H4 (cell line): Measurements from ENCODE around the gene SYMPK. TPM values are rescaled to one million over a fixed set of nuclear protein-coding genes. Genes with fewer than 3 reads are reported as not detected.
A peak's percentile ranks its signal among the peaks of the same experiment; 100 is the strongest.
"Not testable (repeated sequence)": the region's sequence is repeated elsewhere in the genome, so short reads cannot be mapped to it uniquely, and the experiment has no call there.

Experiments
- DNase-seq: peaks from one replicate; pipeline ENCODE4 v3.0.0-alpha.2; 2015; ENCODE audit warnings: low spot score
- total RNA-seq: library from RNA; depleted of rRNA; stranded (reverse); fragments of >200 nt; shearing (Covaris generic); gene quantifications from 2 replicates; pipeline ENCODE4 v1.2.3, GENCODE V29; 2014

SYMPK gene
- total RNA-seq, 1 experiment from 2014 or later = 17.7 TPM

- DNase-seq = peak; percentile 79
These were observed 22.8 kb upstream of the SYMPK start, which contains the start of gene IRF2BP1 for GRCh38 chr19:45885556-45886426. IRF2BP1 (minus strand) TSS chr19:45886141; CDS start chr19:45885774, 367 bp downstream.

DNA sequence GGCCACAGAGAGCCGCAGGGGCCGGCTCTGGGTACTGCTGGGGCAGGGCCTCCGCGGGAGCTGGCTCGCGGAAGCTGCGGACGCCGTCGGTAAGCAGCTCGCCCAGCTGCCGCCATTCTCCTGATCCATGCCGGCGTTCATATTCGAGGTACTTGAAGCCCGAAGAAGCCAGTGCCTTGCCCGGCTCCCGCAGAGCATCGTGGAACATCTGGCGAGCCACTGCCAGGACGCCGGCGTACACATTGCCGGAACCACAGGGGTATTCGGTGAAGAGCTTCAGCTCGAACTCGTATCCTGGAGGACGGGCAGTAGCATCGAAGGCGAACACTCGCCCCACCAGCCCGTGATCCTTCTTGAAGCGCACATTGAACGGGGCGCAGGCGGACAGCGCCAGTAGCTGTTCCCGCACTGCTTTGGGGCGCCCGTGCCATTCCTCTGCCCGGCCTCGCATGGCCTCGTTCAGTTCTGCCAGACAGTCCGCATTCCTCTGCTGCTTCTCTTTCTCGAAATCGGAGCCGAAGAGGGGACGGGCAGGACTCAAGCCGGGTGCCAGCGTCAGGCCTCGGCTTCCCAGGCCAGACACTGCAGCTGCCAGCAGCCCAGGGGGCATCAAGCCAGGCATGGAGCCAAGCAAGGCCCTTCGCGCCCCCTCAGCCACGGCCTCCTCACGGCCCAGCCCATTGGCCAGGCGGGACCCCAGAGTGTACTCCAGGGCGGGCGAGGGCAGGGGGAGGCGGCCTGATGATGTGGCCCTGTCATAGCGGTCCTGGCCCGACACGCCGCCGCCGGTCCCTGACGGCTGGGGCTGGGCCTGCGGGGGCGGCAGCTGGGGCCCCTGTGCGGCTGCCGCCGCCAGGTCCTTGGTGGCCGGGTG lies 22.0 kb upstream of the SYMPK start:
- DNase-seq = no peak

- DNase-seq = no peak
These were observed 21.1 kb upstream of the SYMPK start for GRCh38 chr19:45883881-45884681.

DNA sequence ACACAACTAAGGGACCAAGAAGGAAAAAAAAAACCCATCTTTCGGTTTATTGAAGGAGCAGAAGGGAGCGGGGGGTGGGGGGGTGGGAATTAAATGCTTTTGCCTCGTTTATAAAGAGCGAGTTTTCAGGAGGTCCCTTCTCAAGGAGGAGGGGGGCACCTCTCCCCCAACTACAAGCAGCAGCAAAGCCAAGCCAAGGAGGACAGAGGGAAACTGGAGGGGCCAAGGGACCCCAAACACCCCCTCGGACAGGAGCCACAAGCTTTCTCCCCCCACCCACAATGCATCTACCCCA lies 20.6 kb upstream of the SYMPK start:
- DNase-seq = no peak

- DNase-seq = peak; percentile 63
These were observed 20.0 kb upstream of the SYMPK start for GRCh38 chr19:45882652-45883585.

DNA sequence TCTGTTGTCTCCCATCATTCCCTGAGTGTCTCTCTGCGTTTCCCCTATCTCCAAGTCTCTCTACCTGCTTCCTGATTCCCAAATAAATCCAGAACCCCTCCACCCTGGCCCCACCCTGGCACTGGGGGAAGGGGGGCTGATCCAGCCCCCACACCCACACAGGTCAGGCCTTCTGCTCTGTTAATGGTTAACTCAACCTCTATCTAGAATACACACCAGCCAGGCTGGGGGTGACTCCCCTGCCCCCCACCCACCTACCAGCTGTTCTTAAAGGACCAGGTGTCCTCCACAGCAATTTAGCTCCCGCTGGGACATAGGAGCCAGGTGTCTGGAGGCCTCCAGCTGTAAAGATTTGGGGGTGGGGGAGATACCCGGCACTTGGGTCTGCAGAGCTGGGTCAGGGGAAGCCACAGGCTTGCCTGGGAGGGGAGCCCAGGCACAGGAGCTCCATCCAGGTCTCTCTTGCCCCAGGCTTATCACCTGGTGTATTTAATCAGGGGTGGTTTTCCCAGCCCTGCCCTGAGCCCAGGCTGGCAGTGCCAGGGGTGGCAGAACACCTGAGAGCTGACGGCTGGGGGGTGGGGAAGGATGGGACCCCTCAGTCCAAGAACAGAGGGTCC lies 19.1 kb upstream of the SYMPK start:
- DNase-seq = no peak

DNA sequence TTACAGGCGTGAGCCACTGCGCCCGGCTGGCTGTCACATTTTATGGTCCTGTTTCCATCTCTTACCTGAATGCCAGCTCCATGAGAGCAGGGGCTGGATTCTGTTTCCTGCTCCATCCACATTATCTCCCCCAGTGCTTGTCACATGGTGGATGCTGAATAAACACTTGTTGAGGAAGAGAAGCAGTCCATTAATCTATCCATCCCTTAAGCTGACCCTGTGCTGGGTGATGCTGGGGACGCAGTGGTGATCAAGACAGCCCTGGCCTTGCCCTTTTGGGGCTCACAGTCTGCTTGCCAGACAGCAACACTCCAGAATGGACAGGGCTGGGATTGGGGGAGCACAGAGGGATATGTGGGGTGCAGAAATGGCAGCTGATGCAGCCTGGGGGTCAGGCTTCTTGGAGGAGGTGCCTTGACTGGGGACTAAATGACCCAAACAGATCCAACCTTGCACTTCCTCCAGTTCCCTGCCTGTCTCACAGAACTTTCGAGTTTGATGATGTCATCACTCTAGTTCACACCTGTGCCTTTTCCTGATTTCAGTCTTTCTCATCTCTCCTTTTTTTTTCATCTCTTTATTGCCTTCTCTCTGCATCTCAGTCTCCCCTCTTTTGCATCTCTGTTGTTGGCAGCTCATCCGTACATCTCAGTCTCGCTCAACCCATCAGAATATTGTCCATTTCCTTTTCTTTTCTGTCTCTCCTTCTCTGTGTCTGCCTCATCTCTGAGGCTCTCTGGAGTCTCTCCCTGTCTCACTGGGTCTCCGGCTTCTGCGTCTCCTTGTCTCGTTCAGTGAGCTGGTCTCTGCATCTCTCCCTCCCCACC lies 18.3 kb upstream of the SYMPK start:
- DNase-seq = no peak

DNA sequence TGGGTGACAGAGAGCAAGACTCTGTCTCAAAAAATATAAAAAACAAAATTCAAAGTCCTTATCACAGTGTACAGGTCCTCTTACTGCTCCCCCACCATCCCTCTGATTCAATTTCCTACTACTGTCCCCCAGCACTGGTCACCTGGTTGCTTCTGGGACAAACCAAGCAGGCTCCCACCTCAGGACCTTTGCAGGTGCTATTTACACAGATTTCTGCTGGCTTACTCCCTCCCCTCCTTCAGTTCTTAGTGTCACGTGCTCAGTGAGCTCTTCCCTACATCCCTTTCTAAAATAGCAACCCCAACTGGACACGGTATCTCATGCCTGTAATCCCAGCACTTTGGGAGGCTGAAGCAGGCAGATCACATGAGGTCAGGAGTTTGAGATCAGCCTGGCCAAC lies 17.0 kb upstream of the SYMPK start:
- no peak for DNase-seq

DNA sequence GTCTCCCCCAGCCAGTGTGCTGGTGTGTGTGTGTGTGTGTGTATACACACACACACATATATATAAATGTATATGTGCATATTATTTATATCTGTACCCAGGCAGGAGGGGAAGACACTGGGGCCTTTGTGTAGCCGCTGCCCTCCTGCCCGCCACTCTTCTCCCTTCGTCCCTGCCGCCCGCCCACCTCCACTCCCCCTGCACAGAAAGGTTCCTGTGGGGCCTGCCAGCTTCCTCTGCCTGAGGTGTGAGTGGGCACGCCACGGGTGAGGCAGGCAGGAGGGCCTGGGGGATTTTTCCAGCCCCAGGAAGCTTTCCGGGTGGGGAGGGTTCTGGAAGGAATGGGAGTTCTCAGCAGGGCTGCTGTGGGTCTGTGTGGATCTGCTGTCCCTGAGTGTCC lies 16.1 kb upstream of the SYMPK start:
- no peak for DNase-seq

- no peak for DNase-seq
These were observed 15.3 kb upstream of the SYMPK start for GRCh38 chr19:45878043-45878794.

- no peak for DNase-seq
These were observed 13.7 kb upstream of the SYMPK start for GRCh38 chr19:45876411-45877197.

GRCh38 chr19:45876161-45876410 lies 13.1 kb upstream of the SYMPK start:
- no peak for DNase-seq

DNA sequence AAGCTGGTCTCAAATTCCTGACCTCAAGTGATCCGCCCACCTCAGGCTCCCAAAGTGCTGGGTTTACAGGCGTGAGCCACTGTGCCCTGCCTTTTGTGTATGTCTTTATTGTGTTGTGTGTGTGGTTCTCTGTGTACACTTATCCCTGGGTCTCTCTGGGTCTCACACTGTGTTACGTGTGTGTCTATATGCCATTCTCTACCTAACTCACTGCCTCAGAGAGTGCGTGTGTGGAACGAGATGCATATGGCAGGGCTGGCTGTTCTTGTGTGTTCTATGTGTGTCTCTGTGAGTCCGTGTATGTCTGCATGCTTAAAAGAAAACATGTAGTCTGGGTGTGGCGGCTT lies 11.6 kb upstream of the SYMPK start:
- DNase-seq = no peak

- DNase-seq = no peak
These were observed 10.3 kb upstream of the SYMPK start for GRCh38 chr19:45873219-45873772.

DNA sequence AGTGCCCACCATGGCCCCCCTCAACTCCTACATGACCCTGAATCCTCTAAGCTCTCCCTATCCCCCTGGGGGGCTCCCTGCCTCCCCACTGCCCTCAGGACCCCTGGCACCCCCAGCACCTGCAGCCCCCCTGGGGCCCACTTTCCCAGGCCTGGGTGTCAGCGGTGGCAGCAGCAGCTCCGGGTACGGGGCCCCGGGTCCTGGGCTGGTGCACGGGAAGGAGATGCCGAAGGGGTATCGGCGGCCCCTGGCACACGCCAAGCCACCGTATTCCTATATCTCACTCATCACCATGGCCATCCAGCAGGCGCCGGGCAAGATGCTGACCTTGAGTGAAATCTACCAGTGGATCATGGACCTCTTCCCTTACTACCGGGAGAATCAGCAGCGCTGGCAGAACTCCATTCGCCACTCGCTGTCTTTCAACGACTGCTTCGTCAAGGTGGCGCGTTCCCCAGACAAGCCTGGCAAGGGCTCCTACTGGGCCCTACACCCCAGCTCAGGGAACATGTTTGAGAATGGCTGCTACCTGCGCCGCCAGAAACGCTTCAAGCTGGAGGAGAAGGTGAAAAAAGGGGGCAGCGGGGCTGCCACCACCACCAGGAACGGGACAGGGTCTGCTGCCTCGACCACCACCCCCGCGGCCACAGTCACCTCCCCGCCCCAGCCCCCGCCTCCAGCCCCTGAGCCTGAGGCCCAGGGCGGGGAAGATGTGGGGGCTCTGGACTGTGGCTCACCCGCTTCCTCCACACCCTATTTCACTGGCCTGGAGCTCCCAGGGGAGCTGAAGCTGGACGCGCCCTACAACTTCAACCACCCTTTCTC lies 9.4 kb upstream of the SYMPK start:
- DNase-seq = no peak

GRCh38 chr19:45870798-45871197 lies 7.9 kb upstream of the SYMPK start:
- no peak for DNase-seq

DNA sequence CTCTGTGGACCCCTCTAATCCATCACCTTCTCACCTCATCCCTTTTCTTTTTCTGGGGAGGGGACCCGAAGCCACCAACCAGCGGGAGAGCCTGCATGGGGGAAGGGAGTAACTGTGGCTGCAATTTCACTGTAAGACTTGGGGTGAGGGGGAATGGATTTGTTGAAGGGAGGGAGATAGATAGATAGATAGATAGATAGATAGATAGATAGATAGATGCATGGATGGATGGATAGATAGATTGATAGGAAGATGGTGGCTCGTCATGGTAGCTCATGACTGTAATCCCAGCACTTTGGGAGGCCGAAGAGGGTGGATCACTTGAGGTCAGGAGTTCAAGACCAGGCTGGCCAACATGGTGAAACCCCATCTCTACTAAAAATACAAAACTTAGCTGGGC lies 4.3 kb upstream of the SYMPK start:
- DNase-seq = not testable (repeated sequence)
